ENCODE results near the gene NAIF1. TPM values are rescaled to one million over a fixed set of nuclear protein-coding genes. Genes with fewer than 3 reads are reported as not detected.

Gene NAIF1
- total RNA-seq, 1 donor from 2014 or later = 9.6 TPM

Other genes starting within 250 kb of the NAIF1 start
- gene ENG, start 212.7 kb downstream of the NAIF1 start, total RNA-seq = 29.9 and 32.4 TPM in 2 replicates
- gene AK1, start 189.6 kb downstream of the NAIF1 start, total RNA-seq = 18.0 and 19.9 TPM in 2 replicates
- gene ST6GALNAC6, start 167.7 kb downstream of the NAIF1 start, total RNA-seq = 53.3 and 61.2 TPM in 2 replicates
- gene ST6GALNAC4, start 150.3 kb downstream of the NAIF1 start, total RNA-seq = 28.0 and 28.3 TPM in 2 replicates
- 0.89 and 0.90 TPM in 2 replicates for gene PIP5KL1, start 136.5 kb downstream of the NAIF1 start, total RNA-seq
- 62.7 and 65.1 TPM in 2 replicates for gene DPM2, start 129.5 kb downstream of the NAIF1 start, total RNA-seq
- 56.1 and 64.4 TPM in 2 replicates for gene EEIG1, start 86.3 kb downstream of the NAIF1 start, total RNA-seq
- 12.2 and 14.0 TPM in 2 replicates for gene SLC25A25, start 912 bp upstream of the NAIF1 start, total RNA-seq
- 84.6 and 89.8 TPM in 2 replicates for gene PTGES2, start 60.4 kb upstream of the NAIF1 start, total RNA-seq
- gene LCN2, start 82.1 kb upstream of the NAIF1 start, total RNA-seq = not detected in 2 replicates
- gene BBLN, start 92.9 kb upstream of the NAIF1 start, total RNA-seq = 89.3 and 91.4 TPM in 2 replicates
- 142 and 143 TPM in 2 replicates for gene CIZ1, start 124.3 kb upstream of the NAIF1 start, total RNA-seq
- gene DNM1, start 136.1 kb upstream of the NAIF1 start, total RNA-seq = 0.95 and 1.5 TPM in 2 replicates
- 44.1 and 50.4 TPM in 2 replicates for gene GOLGA2, start 208.7 kb upstream of the NAIF1 start, total RNA-seq
- gene SWI5, start 209.0 kb upstream of the NAIF1 start, total RNA-seq = 13.6 and 14.3 TPM in 2 replicates